ENCODE measurements around the gene RCC1. TPM values are rescaled to one million over a fixed set of nuclear protein-coding genes. Genes with fewer than 3 reads are reported as not detected.

RCC1 gene
- total RNA-seq, 2 donors from 2014 or later: 29.9 to 101 TPM

GRCh38 chr1:28507646-28508434, 2.0 kb downstream of the RCC1 start:
- Histone ChIP-seq H3K9ac (ENCODE audit: low read depth in 2 of 2, low read length in 2 of 2) (peak overlapping the region in 1 of 2 donors; percentile 98), H3K4me1 (peaks cover 25% of the 10 kb centered on the region), H3K27ac (peak overlapping the region; percentile 84), H3K4me3 (peak overlapping the region; percentile 66), H3K9me3 (no peaks in the 10 kb centered on the region), H3K36me3 (no peaks in the 10 kb centered on the region), H3K27me3 (no peaks in the 10 kb centered on the region)
- no peak for DNase-seq
- TF ChIP-seq CTCF (IDR thresholded peaks at IDR 0.05): no peak
- intact Hi-C loops (cut with DNase I): no loop called here

DNA sequence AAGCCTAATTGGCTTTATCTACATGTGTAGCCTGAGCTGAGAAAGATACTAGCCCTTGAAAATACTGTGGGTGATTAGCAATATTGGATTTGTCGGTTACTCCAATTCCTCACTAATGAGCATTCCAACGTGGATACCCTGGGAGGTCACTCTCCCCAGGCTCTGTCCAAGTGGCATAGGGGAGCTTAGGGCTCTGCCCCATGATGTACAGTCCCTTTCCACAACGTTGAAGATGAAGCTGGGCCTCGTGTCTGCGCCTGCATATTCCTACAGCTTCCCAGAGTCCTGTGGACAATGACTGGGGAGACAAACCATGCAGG, 2.6 kb downstream of the RCC1 start:
- Histone ChIP-seq H3K4me3 (peak overlapping the region; percentile 66), H3K9me3 (no peaks in the 10 kb centered on the region), H3K9ac (ENCODE audit: low read depth in 2 of 2, low read length in 2 of 2) (peak overlapping the region; percentile 16 to 98), H3K27ac (peak overlapping the region; percentile 84), H3K4me1 (peaks cover 25% of the 10 kb centered on the region), H3K36me3 (no peaks in the 10 kb centered on the region), H3K27me3 (no peaks in the 10 kb centered on the region)
- DNase-seq: no peak
- no peak for TF ChIP-seq CTCF (IDR thresholded peaks at IDR 0.05)
- intact Hi-C loops (cut with DNase I): no loop called here

- Histone ChIP-seq H3K4me3 (no peak overlapping the region), H3K27ac (peak overlapping the region; percentile 84), H3K9ac (ENCODE audit: low read depth in 2 of 2, low read length in 2 of 2) (peak overlapping the region; percentile 44 to 98), H3K36me3 (no peaks in the 10 kb centered on the region), H3K4me1 (peaks cover 25% of the 10 kb centered on the region), H3K27me3 (no peaks in the 10 kb centered on the region), H3K9me3 (no peaks in the 10 kb centered on the region)
- DNase-seq: no peak
- intact Hi-C loops (cut with DNase I): no loop called here
- TF ChIP-seq CTCF (IDR thresholded peaks at IDR 0.05): no peak
Measured at GRCh38 chr1:28509705-28510272, 3.9 kb downstream of the RCC1 start.

GRCh38 chr1:28510273-28510969, 4.6 kb downstream of the RCC1 start:
- Histone ChIP-seq H3K27ac (no peak overlapping the region), H3K36me3 (no peaks in the 10 kb centered on the region), H3K27me3 (no peaks in the 10 kb centered on the region), H3K9ac (ENCODE audit: low read depth in 2 of 2, low read length in 2 of 2) (peak overlapping the region; percentile 44 to 98), H3K9me3 (no peaks in the 10 kb centered on the region), H3K4me3 (no peak overlapping the region), H3K4me1 (peaks cover 25% of the 10 kb centered on the region)
- no peak for TF ChIP-seq CTCF (IDR thresholded peaks at IDR 0.05)
- no peak for DNase-seq
- intact Hi-C loops (cut with DNase I): no loop called here

DNA sequence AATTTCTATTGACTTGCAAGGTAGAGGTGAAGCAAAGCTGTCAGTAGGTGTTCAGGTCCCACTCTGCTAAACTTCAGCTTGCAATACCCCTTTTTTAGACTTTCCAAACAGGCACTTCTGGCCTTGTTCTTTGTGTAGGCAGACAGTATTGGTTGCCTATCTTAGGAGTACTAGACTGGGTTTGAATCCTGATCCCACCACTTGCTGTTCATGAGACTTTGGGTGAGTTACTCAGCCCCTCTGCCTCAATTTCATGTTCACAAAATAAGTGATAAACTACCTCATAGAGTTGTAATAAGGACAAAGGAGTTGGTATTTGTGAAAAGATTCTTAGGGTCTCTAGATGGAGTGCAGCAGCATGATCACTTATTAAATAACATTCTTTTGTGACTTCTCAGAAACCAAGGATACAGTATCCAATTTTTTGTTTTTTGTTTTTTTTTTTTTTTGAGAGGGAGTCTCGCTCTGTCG, 5.2 kb downstream of the RCC1 start:
- Histone ChIP-seq H3K36me3 (no peaks in the 10 kb centered on the region), H3K4me1 (peaks cover 25% of the 10 kb centered on the region), H3K9me3 (no peaks in the 10 kb centered on the region), H3K4me3 (no peak overlapping the region), H3K27me3 (no peaks in the 10 kb centered on the region), H3K9ac (ENCODE audit: low read depth in 2 of 2, low read length in 2 of 2) (peak overlapping the region; percentile 37 to 63), H3K27ac (no peak overlapping the region)
- no peak for DNase-seq
- no peak for TF ChIP-seq CTCF (IDR thresholded peaks at IDR 0.05)
- intact Hi-C loops (cut with DNase I): no loop called here

Measured in colonic mucosa (tissue), 4 donors.